Adipocyte (in vitro differentiated cells): ENCODE data around the gene OR10A7.
"Not testable (repeated sequence)": the region's sequence is repeated elsewhere in the genome, so short reads cannot be mapped to it uniquely, and the experiment has no call there.

ENCODE experiments used
- DNase-seq: peaks from one replicate; pipeline ENCODE4 v3.0.0-alpha.2; 2015; ENCODE audit warnings: low read depth
- H3K27me3 ChIP-seq: replicated peaks from 2 replicates; pipeline ENCODE4 v1.7.0; 2013; ENCODE audit warnings: mild to moderate bottlenecking, low read length, moderate library complexity; ENCODE audit not compliant: control insufficient read depth, insufficient read depth
- H3K36me3 ChIP-seq: 2 replicates; pipeline ENCODE4 v1.7.0; 2013; ENCODE audit warnings: low read length, mild to moderate bottlenecking, moderate library complexity; ENCODE audit not compliant: control insufficient read depth, insufficient read depth, severe bottlenecking
- H3K4me1 ChIP-seq: 2 replicates; pipeline ENCODE4 v1.7.0; 2013; ENCODE audit warnings: mild to moderate bottlenecking, low read length, moderate library complexity; ENCODE audit not compliant: control insufficient read depth, insufficient read depth
- H3K4me3 ChIP-seq: 2 replicates; pipeline ENCODE4 v1.7.0; 2013; ENCODE audit warnings: mild to moderate bottlenecking, low read length, moderate library complexity
- H3K9ac ChIP-seq: 2 replicates; pipeline ENCODE4 v1.7.0; 2013; ENCODE audit warnings: mild to moderate bottlenecking, low read length, moderate library complexity
- H3K9me3 ChIP-seq: 2 replicates; pipeline ENCODE4 v1.7.0; 2013; ENCODE audit warnings: mild to moderate bottlenecking, low read length, moderate library complexity; ENCODE audit not compliant: control insufficient read depth

Gene OR10A7

GRCh38 chr12:55220725-55221124, at the start of gene OR10A7:
TSS of gene OR10A7 (plus strand) at chr12:55221025. CDS start at chr12:55221025, 0 bp downstream.
- Histone ChIP-seq H3K9me3 (no peaks in the 10 kb centered on the region), H3K4me1 (no peaks in the 10 kb centered on the region), H3K27me3 (no peaks in the 10 kb centered on the region), H3K36me3 (no peaks in the 10 kb centered on the region), H3K4me3 (no peak within 1 kb of the TSS), H3K9ac (no peak within 1 kb of the TSS)
- DNase-seq, result no peak

- DNase-seq, result no peak
- H3K9me3 ChIP-seq, result no peaks in the 10 kb centered on the region
Observed at GRCh38 chr12:55171445-55171844, 49.4 kb upstream of the OR10A7 start.

GRCh38 chr12:55171846-55172245, 49.0 kb upstream of the OR10A7 start:
- H3K27me3 ChIP-seq, DNase-seq, H3K4me1 ChIP-seq, H3K9me3 ChIP-seq, H3K4me3 ChIP-seq, H3K36me3 ChIP-seq, H3K9ac ChIP-seq: not testable (repeated sequence)

More at GRCh38 chr12:55171445-55171844, 49.4 kb upstream of the OR10A7 start:
- Histone ChIP-seq H3K36me3 (no peaks in the 10 kb centered on the region), H3K4me3 (no peak overlapping the region), H3K4me1 (no peaks in the 10 kb centered on the region), H3K27me3 (no peaks in the 10 kb centered on the region), H3K9ac (no peak overlapping the region)

GRCh38 chr12:55172686-55173085, 48.1 kb upstream of the OR10A7 start:
- no peaks in the 10 kb centered on the region for H3K27me3 ChIP-seq
- H3K9ac ChIP-seq, result no peak overlapping the region
- no peaks in the 10 kb centered on the region for H3K36me3 ChIP-seq
- H3K9me3 ChIP-seq, result no peaks in the 10 kb centered on the region
- no peak for DNase-seq
- H3K4me3 ChIP-seq, result no peak overlapping the region
- no peaks in the 10 kb centered on the region for H3K4me1 ChIP-seq

- Histone ChIP-seq H3K36me3 (no peaks in the 10 kb centered on the region), H3K9me3 (no peaks in the 10 kb centered on the region), H3K9ac (no peak overlapping the region), H3K4me1 (no peaks in the 10 kb centered on the region), H3K4me3 (no peak overlapping the region), H3K27me3 (peaks cover under 1% of the 10 kb centered on the region)
- DNase-seq, result no peak
Observed at GRCh38 chr12:55173456-55173855, 47.4 kb upstream of the OR10A7 start.

- H3K4me3 ChIP-seq, result no peak overlapping the region
- H3K9me3 ChIP-seq, result no peaks in the 10 kb centered on the region
- H3K9ac ChIP-seq, result no peak overlapping the region
- peaks cover 10% of the 10 kb centered on the region for H3K27me3 ChIP-seq
- no peak for DNase-seq
- no peaks in the 10 kb centered on the region for H3K4me1 ChIP-seq
- no peaks in the 10 kb centered on the region for H3K36me3 ChIP-seq
Observed at GRCh38 chr12:55188573-55188972, 32.3 kb upstream of the OR10A7 start.

- H3K9ac ChIP-seq, result no peak overlapping the region
- H3K4me1 ChIP-seq, result no peaks in the 10 kb centered on the region
- peak; percentile 90 for DNase-seq
- H3K36me3 ChIP-seq, result no peaks in the 10 kb centered on the region
- H3K4me3 ChIP-seq, result no peak overlapping the region
- H3K27me3 ChIP-seq, result peaks cover 14% of the 10 kb centered on the region
- H3K9me3 ChIP-seq, result no peaks in the 10 kb centered on the region
Observed at GRCh38 chr12:55188974-55189556, 31.8 kb upstream of the OR10A7 start.

GRCh38 chr12:55194382-55194781, 26.4 kb upstream of the OR10A7 start:
- H3K9me3 ChIP-seq, result no peaks in the 10 kb centered on the region
- H3K4me1 ChIP-seq, result no peaks in the 10 kb centered on the region
- no peaks in the 10 kb centered on the region for H3K36me3 ChIP-seq
- peaks cover 28% of the 10 kb centered on the region for H3K27me3 ChIP-seq
- no peak for DNase-seq
- H3K4me3 ChIP-seq, result no peak overlapping the region
- no peak overlapping the region for H3K9ac ChIP-seq

GRCh38 chr12:55226523-55226922, 5.7 kb downstream of the OR10A7 start:
- no peak for DNase-seq
- no peaks in the 10 kb centered on the region for H3K36me3 ChIP-seq
- H3K9ac ChIP-seq, result no peak overlapping the region
- H3K9me3 ChIP-seq, result no peaks in the 10 kb centered on the region
- H3K27me3 ChIP-seq, result no peaks in the 10 kb centered on the region
- H3K4me1 ChIP-seq, result no peaks in the 10 kb centered on the region
- H3K4me3 ChIP-seq, result no peak overlapping the region

GRCh38 chr12:55227643-55228042, 6.8 kb downstream of the OR10A7 start:
- DNase-seq, result peak; percentile 11
- H3K9ac ChIP-seq, result no peak overlapping the region
- no peaks in the 10 kb centered on the region for H3K36me3 ChIP-seq
- no peaks in the 10 kb centered on the region for H3K4me1 ChIP-seq
- H3K4me3 ChIP-seq, result no peak overlapping the region
- no peaks in the 10 kb centered on the region for H3K9me3 ChIP-seq
- no peaks in the 10 kb centered on the region for H3K27me3 ChIP-seq

- Histone ChIP-seq H3K9ac (no peak within 1 kb of the TSS), H3K36me3 (no peaks in the 10 kb centered on the region), H3K4me1 (no peaks in the 10 kb centered on the region), H3K9me3 (no peaks in the 10 kb centered on the region), H3K4me3 (no peak within 1 kb of the TSS), H3K27me3 (no peaks in the 10 kb centered on the region)
- DNase-seq, result no peak
Observed at GRCh38 chr12:55244309-55244708, 23.5 kb downstream of the OR10A7 start, which contains the start of gene OR6C74. TSS of gene OR6C74 (plus strand) at chr12:55244609. CDS start at chr12:55247288, 2,679 bp downstream.

- no peaks in the 10 kb centered on the region for H3K36me3 ChIP-seq
- no peak overlapping the region for H3K9ac ChIP-seq
- H3K4me1 ChIP-seq, result no peaks in the 10 kb centered on the region
- no peaks in the 10 kb centered on the region for H3K27me3 ChIP-seq
- no peak overlapping the region for H3K4me3 ChIP-seq
- no peak for DNase-seq
- H3K9me3 ChIP-seq, result no peaks in the 10 kb centered on the region
Observed at GRCh38 chr12:55246159-55246558, 25.3 kb downstream of the OR10A7 start.
